Activated CD8-positive, alpha-beta memory T cell treated with anti-CD3 and anti-CD28 coated beads for 48 hours (primary cell): ENCODE measurements around the gene LDLRAD4.

Experiments
- DNase-seq, 3 experiments: peaks; one replicate each; pipeline ENCODE4 v3.0.0-alpha.2; 2020; ENCODE audit warnings: low read depth in 2 of 3, low spot score in 2 of 3

Gene LDLRAD4

GRCh38 chr18:13543144-13543543 lies 324.6 kb downstream of the LDLRAD4 start:
- no peak for DNase-seq

GRCh38 chr18:13543811-13544732 lies 325.5 kb downstream of the LDLRAD4 start:
- DNase-seq = no peak

- no peak for DNase-seq
Measured at GRCh38 chr18:13544953-13545352, 326.4 kb downstream of the LDLRAD4 start.

- no peak for DNase-seq
Measured at GRCh38 chr18:13545514-13545913, 327.0 kb downstream of the LDLRAD4 start.

GRCh38 chr18:13545955-13546354 lies 327.4 kb downstream of the LDLRAD4 start:
- DNase-seq = no peak

GRCh38 chr18:13546638-13547037 lies 328.1 kb downstream of the LDLRAD4 start:
- no peak for DNase-seq

- no peak for DNase-seq
Measured at GRCh38 chr18:13547347-13547746, 328.8 kb downstream of the LDLRAD4 start.

GRCh38 chr18:13548106-13548819 lies 329.7 kb downstream of the LDLRAD4 start:
- DNase-seq = no peak

- DNase-seq = no peak
Measured at GRCh38 chr18:13548966-13549879, 330.7 kb downstream of the LDLRAD4 start.

- DNase-seq = no peak
Measured at GRCh38 chr18:13549880-13550232, 331.3 kb downstream of the LDLRAD4 start.

GRCh38 chr18:13550418-13551304 lies 332.1 kb downstream of the LDLRAD4 start:
- DNase-seq = no peak

- no peak for DNase-seq
Measured at GRCh38 chr18:13551305-13551603, 332.7 kb downstream of the LDLRAD4 start.

- DNase-seq = no peak
Measured at GRCh38 chr18:13551841-13552733, 333.5 kb downstream of the LDLRAD4 start.

GRCh38 chr18:13553449-13553848 lies 334.9 kb downstream of the LDLRAD4 start:
- DNase-seq = no peak

GRCh38 chr18:13555192-13555591 lies 336.6 kb downstream of the LDLRAD4 start:
- DNase-seq = no peak

GRCh38 chr18:13555865-13556264 lies 337.3 kb downstream of the LDLRAD4 start:
- no peak for DNase-seq

GRCh38 chr18:13556502-13556901 lies 337.9 kb downstream of the LDLRAD4 start:
- DNase-seq = no peak

- DNase-seq = no peak
Measured at GRCh38 chr18:13558124-13558523, 339.6 kb downstream of the LDLRAD4 start.

GRCh38 chr18:13558790-13559189 lies 340.2 kb downstream of the LDLRAD4 start:
- no peak for DNase-seq

- DNase-seq = no peak
Measured at GRCh38 chr18:13559754-13560153, 341.2 kb downstream of the LDLRAD4 start.
